Measurements from ENCODE around the gene MON2. TPM values are rescaled to one million over a fixed set of nuclear protein-coding genes. Genes with fewer than 3 reads are reported as not detected.

The MON2 gene
- total RNA-seq, 4 donors from 2014 or later, result 78.6 to 102 (median 97.7) TPM

- no peaks in the 10 kb centered on the region for H3K27me3 ChIP-seq
- peaks cover 0 to 8% (median 3%) of the 10 kb centered on the region in 4 donors for H3K4me1 ChIP-seq
- H3K36me3 ChIP-seq, result no peaks in the 10 kb centered on the region
- no peak overlapping the region for H3K4me3 ChIP-seq
- H3K27ac ChIP-seq, result no peak overlapping the region
- TF ChIP-seq POLR2A (IDR thresholded peaks at IDR 0.05), result no peak
- TF ChIP-seq CTCF (IDR thresholded peaks at IDR 0.05), result no peak
- no peak for DNase-seq
- no peaks in the 10 kb centered on the region for H3K9me3 ChIP-seq
Measured at GRCh38 chr12:62635649-62636048, 169.0 kb downstream of the MON2 start.

GRCh38 chr12:62637679-62638078 is 171.1 kb downstream of the MON2 start:
- no peak overlapping the region for H3K27ac ChIP-seq
- no peak for DNase-seq
- H3K4me1 ChIP-seq, result peaks cover 0 to 4% (median under 1%) of the 10 kb centered on the region in 4 donors
- H3K9me3 ChIP-seq, result no peaks in the 10 kb centered on the region
- H3K27me3 ChIP-seq, result no peaks in the 10 kb centered on the region
- no peaks in the 10 kb centered on the region for H3K36me3 ChIP-seq
- no peak overlapping the region for H3K4me3 ChIP-seq
- TF ChIP-seq CTCF (IDR thresholded peaks at IDR 0.05), result no peak
- TF ChIP-seq POLR2A (IDR thresholded peaks at IDR 0.05), result no peak

- Histone ChIP-seq H3K4me3 (no peak overlapping the region), H3K27me3 (no peaks in the 10 kb centered on the region), H3K9me3 (no peaks in the 10 kb centered on the region), H3K36me3 (no peaks in the 10 kb centered on the region), H3K4me1 (no peaks in the 10 kb centered on the region), H3K27ac (no peak overlapping the region)
- TF ChIP-seq CTCF (IDR thresholded peaks at IDR 0.05) (no peak), POLR2A (IDR thresholded peaks at IDR 0.05) (no peak)
- DNase-seq, result no peak
Measured at GRCh38 chr12:62640910-62641448, 174.4 kb downstream of the MON2 start.

- DNase-seq, result no peak
- TF ChIP-seq CTCF (IDR thresholded peaks at IDR 0.05) (no peak), POLR2A (IDR thresholded peaks at IDR 0.05) (no peak)
- no peaks in the 10 kb centered on the region for H3K27me3 ChIP-seq
Measured at GRCh38 chr12:62642486-62642885, 175.9 kb downstream of the MON2 start.

GRCh38 chr12:62643486-62643885 is 176.9 kb downstream of the MON2 start:
- Histone ChIP-seq H3K27me3 (no peaks in the 10 kb centered on the region), H3K4me1 (no peaks in the 10 kb centered on the region), H3K36me3 (no peaks in the 10 kb centered on the region), H3K9me3 (no peaks in the 10 kb centered on the region), H3K27ac (no peak overlapping the region), H3K4me3 (no peak overlapping the region)
- TF ChIP-seq CTCF (IDR thresholded peaks at IDR 0.05), result no peak
- no peak for TF ChIP-seq POLR2A (IDR thresholded peaks at IDR 0.05)
- no peak for DNase-seq

More at GRCh38 chr12:62642486-62642885, 175.9 kb downstream of the MON2 start:
- no peak overlapping the region for H3K27ac ChIP-seq
- H3K4me1 ChIP-seq, result no peaks in the 10 kb centered on the region
- H3K36me3 ChIP-seq, result no peaks in the 10 kb centered on the region
- no peaks in the 10 kb centered on the region for H3K9me3 ChIP-seq
- no peak overlapping the region for H3K4me3 ChIP-seq

GRCh38 chr12:62646566-62646965 is 179.9 kb downstream of the MON2 start:
- no peaks in the 10 kb centered on the region for H3K9me3 ChIP-seq
- no peak overlapping the region for H3K27ac ChIP-seq
- H3K4me1 ChIP-seq, result no peaks in the 10 kb centered on the region
- H3K27me3 ChIP-seq, result no peaks in the 10 kb centered on the region
- TF ChIP-seq POLR2A (IDR thresholded peaks at IDR 0.05) (no peak), CTCF (IDR thresholded peaks at IDR 0.05) (no peak)
- H3K4me3 ChIP-seq, result no peak overlapping the region
- no peak for DNase-seq
- no peaks in the 10 kb centered on the region for H3K36me3 ChIP-seq

Measured in Peyer's patch (tissue), 4 donors.